Neural progenitor cell (in vitro differentiated cells): ENCODE data around the gene SHKBP1. TPM values are rescaled to one million over a fixed set of nuclear protein-coding genes. Genes with fewer than 3 reads are reported as not detected.
A peak's percentile ranks its signal among the peaks of the same experiment; 100 is the strongest.
"Not testable (repeated sequence)": the region's sequence is repeated elsewhere in the genome, so short reads cannot be mapped to it uniquely, and the experiment has no call there.

ENCODE experiments used
- DNase-seq: peaks from one replicate; pipeline ENCODE4 v3.0.0-alpha.2; 2016; ENCODE audit warnings: low spot score
- H2AFZ ChIP-seq: fragments of 200-600 bp; sonication (generic); replicated peaks from 2 replicates; pipeline ENCODE4 v1.6.1; 2016; ENCODE audit warnings: antibody characterized with exemption
- H3F3A ChIP-seq: fragments of 200-600 bp; sonication (generic); 2 replicates; pipeline ENCODE4 v1.6.1; 2016; ENCODE audit warnings: antibody characterized with exemption, low read depth
- H3K27ac ChIP-seq: fragments of 200-600 bp; sonication (generic); 2 replicates; pipeline ENCODE4 v1.5.1; 2016; ENCODE audit warnings: mild to moderate bottlenecking
- H3K27me3 ChIP-seq: fragments of 200-600 bp; sonication (generic); 2 replicates; pipeline ENCODE4 v1.6.1; 2016; ENCODE audit warnings: mild to moderate bottlenecking, moderate library complexity
- H3K36me3 ChIP-seq: fragments of 200-600 bp; sonication (generic); 2 replicates; pipeline ENCODE4 v1.5.1; 2016
- H3K4me1 ChIP-seq: fragments of 200-600 bp; sonication (generic); 2 replicates; pipeline ENCODE4 v1.6.1; 2016; ENCODE audit warnings: mixed run types
- H3K4me2 ChIP-seq: fragments of 200-600 bp; sonication (generic); 2 replicates; pipeline ENCODE4 v1.6.1; 2016
- H3K4me3 ChIP-seq: fragments of 200-600 bp; sonication (generic); 2 replicates; pipeline ENCODE4 v1.5.1; 2016
- H3K79me2 ChIP-seq: fragments of 200-600 bp; sonication (generic); 2 replicates; pipeline ENCODE4 v1.6.1; 2016; ENCODE audit warnings: low read depth
- H3K9ac ChIP-seq: fragments of 200-600 bp; sonication (generic); 2 replicates; pipeline ENCODE4 v1.6.1; 2016
- H3K9me3 ChIP-seq: fragments of 200-600 bp; sonication (generic); 2 replicates; pipeline ENCODE4 v1.5.1; 2016; ENCODE audit warnings: low read depth
- H4K20me1 ChIP-seq: fragments of 200-600 bp; sonication (generic); 2 replicates; pipeline ENCODE4 v1.6.1; 2016; ENCODE audit warnings: low read depth
- H3K27ac Mint-ChIP-seq: 3 replicates; pipeline ENCODE4 v1.8.0; 2021; ENCODE audit warnings: mixed read lengths
- H3K27me3 Mint-ChIP-seq: 2 replicates; pipeline ENCODE4 v1.8.0; 2022; ENCODE audit warnings: low read depth, mild to moderate bottlenecking, inconsistent platforms, moderate library complexity, mixed read lengths; ENCODE audit not compliant: insufficient read depth
- H3K36me3 Mint-ChIP-seq: 3 replicates; pipeline ENCODE4 v1.8.0; 2021; ENCODE audit warnings: mixed read lengths
- H3K4me1 Mint-ChIP-seq: 3 replicates; pipeline ENCODE4 v1.8.0; 2021; ENCODE audit warnings: mixed read lengths
- H3K4me3 Mint-ChIP-seq: 3 replicates; pipeline ENCODE4 v1.8.0; 2021; ENCODE audit warnings: mild to moderate bottlenecking, moderate library complexity, mixed read lengths
- H3K9me3 Mint-ChIP-seq: 3 replicates; pipeline ENCODE4 v1.8.0; 2020; ENCODE audit warnings: mixed read lengths
- EZH2 ChIP-seq: fragments of 200-600 bp; sonication (generic); IDR thresholded peaks from 2 replicates; pipeline ENCODE4 v1.6.1; 2017; ENCODE audit warnings: antibody characterized with exemption, mild to moderate bottlenecking, moderate library complexity
- EZH2phosphoT487 ChIP-seq: fragments of 200-600 bp; sonication (generic); IDR thresholded peaks from 2 replicates; pipeline ENCODE4 v1.6.1; 2017; ENCODE audit warnings: antibody characterized with exemption
- total RNA-seq: library from RNA; depleted of rRNA; stranded (reverse); fragments of >200 nt; gene quantifications from 2 replicates; pipeline ENCODE4 v1.2.3, GENCODE V29; 2015; ENCODE audit warnings: low replicate concordance
- TF ChIP-seq, protein P1 (sequence below): fragments of 200-600 bp; sonication (generic); IDR thresholded peaks from 2 replicates; pipeline ENCODE4 v1.5.1; 2017; ENCODE audit warnings: antibody characterized with exemption, mild to moderate bottlenecking

SHKBP1 gene
- total RNA-seq, 1 donor from 2014 or later = 20.6 TPM

- H3K36me3 Mint-ChIP-seq = peaks cover 6% of the 10 kb centered on the region
These were observed 14.0 kb downstream of the SHKBP1 start for GRCh38 chr19:40590464-40591265.

DNA sequence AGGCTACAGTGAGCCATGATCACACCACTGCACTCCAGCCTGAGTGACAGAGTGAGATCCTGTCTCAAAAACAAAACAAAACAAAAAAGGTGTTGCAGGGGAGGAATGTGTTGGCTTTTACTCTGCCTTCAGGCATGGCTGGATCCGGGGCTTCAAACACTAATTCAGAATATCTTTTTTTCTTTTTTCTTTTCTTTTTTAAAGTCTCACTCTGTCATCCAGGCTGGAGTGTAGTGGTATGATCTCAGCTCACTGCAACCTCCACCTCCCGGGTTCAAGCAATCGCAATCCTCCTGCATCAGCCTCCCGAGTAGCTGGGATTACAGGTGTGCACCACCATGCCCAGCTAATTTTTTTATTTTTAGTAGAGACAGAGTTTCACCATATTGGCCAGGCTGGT, 15.1 kb downstream of the SHKBP1 start:
- Histone ChIP-seq H3K4me1 (peaks cover 14% of the 10 kb centered on the region), H3F3A (peaks cover 19% of the 10 kb centered on the region)
- not testable (repeated sequence) for H3K9ac ChIP-seq, H3K27me3 ChIP-seq, H3K9me3 Mint-ChIP-seq, H4K20me1 ChIP-seq, H3K36me3 Mint-ChIP-seq, H3K36me3 ChIP-seq, H3K4me2 ChIP-seq, H3K27ac Mint-ChIP-seq, H3K4me3 ChIP-seq, H3K9me3 ChIP-seq, DNase-seq, H3K27ac ChIP-seq, H3K79me2 ChIP-seq, H3K27me3 Mint-ChIP-seq, H2AFZ ChIP-seq, H3K4me3 Mint-ChIP-seq
- peaks cover 43% of the 10 kb centered on the region for H3K4me1 Mint-ChIP-seq

More at GRCh38 chr19:40590464-40591265, 14.0 kb downstream of the SHKBP1 start:
- Mint-ChIP-seq H3K27me3 (peaks cover 9% of the 10 kb centered on the region), H3K4me3 (no peak overlapping the region), H3K27ac (peak overlapping the region; percentile 72), H3K4me1 (peaks cover 39% of the 10 kb centered on the region), H3K9me3 (no peaks in the 10 kb centered on the region)
- Histone ChIP-seq H3K36me3 (no peaks in the 10 kb centered on the region), H3K4me1 (peaks cover 14% of the 10 kb centered on the region), H4K20me1 (no peaks in the 10 kb centered on the region), H3F3A (peaks cover 13% of the 10 kb centered on the region), H3K4me3 (no peak overlapping the region), H3K4me2 (peak overlapping the region; percentile 27), H3K9ac (no peak overlapping the region), H3K27me3 (no peaks in the 10 kb centered on the region), H3K79me2 (no peaks in the 10 kb centered on the region), H3K27ac (no peak overlapping the region), H2AFZ (no peak overlapping the region), H3K9me3 (no peaks in the 10 kb centered on the region)
- peak; percentile 37 for DNase-seq
- TF ChIP-seq EZH2 (no peak), EZH2phosphoT487 (no peak)
- TF ChIP-seq, protein P1, sequence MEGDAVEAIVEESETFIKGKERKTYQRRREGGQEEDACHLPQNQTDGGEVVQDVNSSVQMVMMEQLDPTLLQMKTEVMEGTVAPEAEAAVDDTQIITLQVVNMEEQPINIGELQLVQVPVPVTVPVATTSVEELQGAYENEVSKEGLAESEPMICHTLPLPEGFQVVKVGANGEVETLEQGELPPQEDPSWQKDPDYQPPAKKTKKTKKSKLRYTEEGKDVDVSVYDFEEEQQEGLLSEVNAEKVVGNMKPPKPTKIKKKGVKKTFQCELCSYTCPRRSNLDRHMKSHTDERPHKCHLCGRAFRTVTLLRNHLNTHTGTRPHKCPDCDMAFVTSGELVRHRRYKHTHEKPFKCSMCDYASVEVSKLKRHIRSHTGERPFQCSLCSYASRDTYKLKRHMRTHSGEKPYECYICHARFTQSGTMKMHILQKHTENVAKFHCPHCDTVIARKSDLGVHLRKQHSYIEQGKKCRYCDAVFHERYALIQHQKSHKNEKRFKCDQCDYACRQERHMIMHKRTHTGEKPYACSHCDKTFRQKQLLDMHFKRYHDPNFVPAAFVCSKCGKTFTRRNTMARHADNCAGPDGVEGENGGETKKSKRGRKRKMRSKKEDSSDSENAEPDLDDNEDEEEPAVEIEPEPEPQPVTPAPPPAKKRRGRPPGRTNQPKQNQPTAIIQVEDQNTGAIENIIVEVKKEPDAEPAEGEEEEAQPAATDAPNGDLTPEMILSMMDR = no peak

- no peak overlapping the region for H3K9ac ChIP-seq
- H2AFZ ChIP-seq = no peak overlapping the region
- H3K27me3 Mint-ChIP-seq = peaks cover 9% of the 10 kb centered on the region
- H3K4me2 ChIP-seq = no peak overlapping the region
- peaks cover 2% of the 10 kb centered on the region for H3K36me3 Mint-ChIP-seq
- H3K79me2 ChIP-seq = no peaks in the 10 kb centered on the region
- TF ChIP-seq, protein P1 = no peak
- no peak for TF ChIP-seq EZH2
- no peak for TF ChIP-seq EZH2phosphoT487
- no peaks in the 10 kb centered on the region for H3K9me3 ChIP-seq
- H3F3A ChIP-seq = peaks cover 24% of the 10 kb centered on the region
- peak; percentile 44 for DNase-seq
- peaks cover 12% of the 10 kb centered on the region for H3K27me3 ChIP-seq
- no peak overlapping the region for H3K27ac ChIP-seq
- no peak overlapping the region for H3K27ac Mint-ChIP-seq
- no peak overlapping the region for H3K4me3 ChIP-seq
- H4K20me1 ChIP-seq = no peaks in the 10 kb centered on the region
- no peak overlapping the region for H3K4me3 Mint-ChIP-seq
- H3K4me1 ChIP-seq = peaks cover 15% of the 10 kb centered on the region
- H3K4me1 Mint-ChIP-seq = peaks cover 43% of the 10 kb centered on the region
- no peaks in the 10 kb centered on the region for H3K36me3 ChIP-seq
- H3K9me3 Mint-ChIP-seq = no peaks in the 10 kb centered on the region
These were observed 15.5 kb downstream of the SHKBP1 start for GRCh38 chr19:40592170-40592569.

- peaks cover 54% of the 10 kb centered on the region for H3K4me1 Mint-ChIP-seq
- H3K4me3 Mint-ChIP-seq = peak overlapping the region; percentile 70
- peaks cover 25% of the 10 kb centered on the region for H3K4me1 ChIP-seq
- TF ChIP-seq EZH2phosphoT487 = no peak
- TF ChIP-seq, protein P1 = no peak
- no peak overlapping the region for H3K27ac ChIP-seq
- no peaks in the 10 kb centered on the region for H3K36me3 ChIP-seq
- no peak overlapping the region for H3K9ac ChIP-seq
- peaks cover 31% of the 10 kb centered on the region for H3K27me3 ChIP-seq
- peak; percentile 51 for DNase-seq
- H3K27ac Mint-ChIP-seq = peak overlapping the region; percentile 61
- no peak overlapping the region for H2AFZ ChIP-seq
- no peaks in the 10 kb centered on the region for H3K9me3 Mint-ChIP-seq
- H3K4me2 ChIP-seq = peak overlapping the region; percentile 51
- H3K79me2 ChIP-seq = no peaks in the 10 kb centered on the region
- H3F3A ChIP-seq = peaks cover 43% of the 10 kb centered on the region
- peaks cover 13% of the 10 kb centered on the region for H3K27me3 Mint-ChIP-seq
- peaks cover 2% of the 10 kb centered on the region for H3K36me3 Mint-ChIP-seq
- H3K4me3 ChIP-seq = no peak overlapping the region
- H3K9me3 ChIP-seq = no peaks in the 10 kb centered on the region
- peaks cover 6% of the 10 kb centered on the region for H4K20me1 ChIP-seq
These were observed 17.6 kb downstream of the SHKBP1 start for GRCh38 chr19:40594255-40594654.
